Skeletal muscle cell (primary cell): ENCODE results near the gene CERK.

ENCODE experiments used
- DNase-seq: peaks from one replicate; pipeline ENCODE4 v3.0.0-alpha.2; 2010; ENCODE audit warnings: low read depth
- H3K4me3 ChIP-seq: 2 replicates; pipeline ENCODE4 v1.5.1; 2011; ENCODE audit warnings: low read depth, mild to moderate bottlenecking, control low read depth, low read length, moderate library complexity

CERK gene

GRCh38 chr22:46687460-46687859, 50.6 kb downstream of the CERK start:
- H3K4me3 ChIP-seq = no peak overlapping the region
- no peak for DNase-seq

- H3K4me3 ChIP-seq = no peak overlapping the region
- DNase-seq = no peak
These were observed 51.0 kb downstream of the CERK start for GRCh38 chr22:46687048-46687444.

GRCh38 chr22:46686221-46687047, 51.6 kb downstream of the CERK start:
- no peak for DNase-seq
- H3K4me3 ChIP-seq = no peak overlapping the region

GRCh38 chr22:46684706-46685105, 53.3 kb downstream of the CERK start:
- H3K4me3 ChIP-seq = no peak overlapping the region
- DNase-seq = no peak

GRCh38 chr22:46682011-46682731, 55.9 kb downstream of the CERK start:
- DNase-seq = no peak
- no peak overlapping the region for H3K4me3 ChIP-seq

GRCh38 chr22:46681010-46681409, 57.0 kb downstream of the CERK start:
- no peak for DNase-seq
- H3K4me3 ChIP-seq = no peak overlapping the region

GRCh38 chr22:46679706-46680269, 58.3 kb downstream of the CERK start:
- no peak overlapping the region for H3K4me3 ChIP-seq

GRCh38 chr22:46678785-46679700, 59.0 kb downstream of the CERK start:
- DNase-seq = no peak

More at GRCh38 chr22:46679706-46680269, 58.3 kb downstream of the CERK start:
- DNase-seq = no peak

GRCh38 chr22:46678003-46678657, 59.9 kb downstream of the CERK start:
- DNase-seq = no peak
- no peak overlapping the region for H3K4me3 ChIP-seq

More at GRCh38 chr22:46678785-46679700, 59.0 kb downstream of the CERK start:
- H3K4me3 ChIP-seq = no peak overlapping the region

GRCh38 chr22:46677323-46678002, 60.6 kb downstream of the CERK start:
- no peak overlapping the region for H3K4me3 ChIP-seq
- no peak for DNase-seq

GRCh38 chr22:46676881-46677280, 61.2 kb downstream of the CERK start:
- no peak for DNase-seq
- H3K4me3 ChIP-seq = no peak overlapping the region

GRCh38 chr22:46676479-46676878, 61.6 kb downstream of the CERK start:
- DNase-seq = no peak
- no peak overlapping the region for H3K4me3 ChIP-seq

GRCh38 chr22:46675938-46676337, 62.1 kb downstream of the CERK start:
- H3K4me3 ChIP-seq = no peak overlapping the region
- no peak for DNase-seq

- DNase-seq = no peak
- no peak overlapping the region for H3K4me3 ChIP-seq
These were observed 62.6 kb downstream of the CERK start for GRCh38 chr22:46675479-46675878.

GRCh38 chr22:46674906-46675305, 63.1 kb downstream of the CERK start:
- DNase-seq = no peak
- no peak overlapping the region for H3K4me3 ChIP-seq

- DNase-seq = no peak
- H3K4me3 ChIP-seq = no peak overlapping the region
These were observed 63.7 kb downstream of the CERK start for GRCh38 chr22:46674367-46674781.

- no peak overlapping the region for H3K4me3 ChIP-seq
- DNase-seq = no peak
These were observed 64.3 kb downstream of the CERK start for GRCh38 chr22:46673662-46674236.

- DNase-seq = no peak
- H3K4me3 ChIP-seq = no peak overlapping the region
These were observed 64.8 kb downstream of the CERK start for GRCh38 chr22:46673205-46673604.
